H1 (cell line): ENCODE data around the gene CADPS. TPM values are rescaled to one million over a fixed set of nuclear protein-coding genes. Genes with fewer than 3 reads are reported as not detected.

ENCODE experiments used
- CTCF ChIA-PET: fragments of 300-600 bp; sonication (Branson Sonifier 250); formaldehyde crosslinking; loops from one replicate; lab custom pipeline; 2021; ENCODE audit not compliant: partially characterized antibody; lab: Charles Lee
- POLR2A ChIA-PET: fragments of 300-600 bp; sonication (Branson Sonifier 250); formaldehyde crosslinking; loops from one replicate; lab custom pipeline; 2021; ENCODE audit warnings: inconsistent platforms; ENCODE audit not compliant: partially characterized antibody; lab: Charles Lee
- DNase-seq, 2 experiments: peaks; one replicate each; pipeline versions ENCODE4 v3.0.0 to v3.0.0-alpha.2; 2010 to 2022; ENCODE audit warnings: low spot score in 2 of 2, low read depth in 1 of 2, mixed read lengths in 1 of 2
- FAIRE-seq: peaks from 2 replicates; lab custom pipeline; 2011; peaks lifted over from hg19 to GRCh38; lab: Jason Lieb, UNC
- H2AFZ ChIP-seq: 2 replicates; pipeline ENCODE4 v1.8.1; 2012; ENCODE audit warnings: low read length, inconsistent platforms
- H2AK5ac ChIP-seq: 2 replicates; pipeline ENCODE4 v1.6.1; 2013; ENCODE audit warnings: low read depth, low read length
- H2BK120ac ChIP-seq: replicated peaks from 2 replicates; pipeline ENCODE3; 2013; ENCODE audit warnings: low read depth, low read length, inconsistent platforms
- H2BK12ac ChIP-seq: 2 replicates; pipeline ENCODE4 v1.6.1; 2013; ENCODE audit warnings: low read depth, low read length
- H2BK15ac ChIP-seq: 2 replicates; pipeline ENCODE4 v1.6.1; 2013; ENCODE audit warnings: low read length
- H2BK20ac ChIP-seq: 2 replicates; pipeline ENCODE4 v1.6.1; 2013; ENCODE audit warnings: low read length
- H2BK5ac ChIP-seq: 2 replicates; pipeline ENCODE4 v1.6.1; 2013; ENCODE audit warnings: low read depth, low read length
- H3K14ac ChIP-seq: 2 replicates; pipeline ENCODE4 v1.6.1; 2013; ENCODE audit warnings: inconsistent platforms; ENCODE audit not compliant: insufficient read length
- H3K18ac ChIP-seq: 2 replicates; pipeline ENCODE4 v1.6.1; 2013; ENCODE audit warnings: low read length; ENCODE audit errors: extremely low read depth
- H3K23ac ChIP-seq: 2 replicates; pipeline ENCODE4 v1.6.1; 2013; ENCODE audit warnings: inconsistent platforms; ENCODE audit not compliant: insufficient read length
- H3K23me2 ChIP-seq: 2 replicates; pipeline ENCODE4 v1.6.1; 2013; ENCODE audit warnings: low read depth, low read length
- H3K27ac ChIP-seq: 2 replicates; pipeline ENCODE4 v1.6.1; 2011; ENCODE audit warnings: low read depth, low read length, inconsistent platforms
- H3K27me3 ChIP-seq, 4 experiments: replicated peaks in 1 of 4; 1 replicate in 1 of 4; 2 replicates in 3 of 4; pipeline versions ENCODE4 v1.6.1 to v1.8.1; 2011 to 2013; ENCODE audit warnings: low read length in 3 of 4, mild to moderate bottlenecking in 3 of 4, inconsistent platforms in 2 of 4, mixed read lengths in 2 of 4, moderate library complexity in 1 of 4; ENCODE audit not compliant: control insufficient read depth in 3 of 4, insufficient read depth in 3 of 4; ENCODE audit errors: extremely low read depth in 1 of 4
- H3K36me3 ChIP-seq, 4 experiments: 2 replicates each; pipeline versions ENCODE4 v1.6.1 to v1.8.1; 2011 to 2013; ENCODE audit warnings: mild to moderate bottlenecking in 4 of 4, low read length in 3 of 4, moderate library complexity in 2 of 4, control low read depth in 1 of 4, inconsistent platforms in 1 of 4; ENCODE audit not compliant: insufficient read depth in 4 of 4, control insufficient read depth in 2 of 4
- H3K4ac ChIP-seq: replicated peaks from 2 replicates; pipeline ENCODE3; 2013; ENCODE audit warnings: low read length, low read depth, mixed read lengths, inconsistent platforms; ENCODE audit not compliant: insufficient read length
- H3K4me1 ChIP-seq, 4 experiments: replicated peaks in 1 of 4; 1 replicate in 1 of 4; 2 replicates in 3 of 4; pipeline versions ENCODE4 v1.6.1 to v1.8.1; 2011 to 2013; ENCODE audit warnings: low read length in 3 of 4, inconsistent platforms in 2 of 4, mixed read lengths in 1 of 4; ENCODE audit not compliant: insufficient read depth in 4 of 4, control insufficient read depth in 3 of 4
- H3K4me2 ChIP-seq, 2 experiments: 2 replicates each; pipeline versions ENCODE4 v1.6.1 to v1.8.1; 2011 to 2013; ENCODE audit warnings: low read depth in 2 of 2, low read length in 2 of 2, control low read depth in 1 of 2, inconsistent platforms in 1 of 2, mild to moderate bottlenecking in 1 of 2; ENCODE audit not compliant: insufficient read depth in 1 of 2
- H3K4me3 ChIP-seq, 4 experiments: fragments of 200-600, 300-600 bp in 1 of 4; sonication (generic), shearing (Covaris generic), sonication (Bioruptor Twin) in 1 of 4; 2 replicates each; pipeline versions ENCODE4 v1.5.1 to v1.8.1; 2011 to 2016; ENCODE audit warnings: low read length in 4 of 4, low read depth in 3 of 4, control low read depth in 2 of 4, inconsistent platforms in 2 of 4, mild to moderate bottlenecking in 2 of 4, mixed read lengths in 1 of 4, moderate library complexity in 1 of 4; ENCODE audit not compliant: insufficient read depth in 2 of 4; ENCODE audit errors: extremely low read depth in 1 of 4
- H3K56ac ChIP-seq: replicated peaks from 2 replicates; pipeline ENCODE3; 2013; ENCODE audit warnings: low read depth, mild to moderate bottlenecking, mixed read lengths, low read length, inconsistent platforms; ENCODE audit not compliant: insufficient read length
- H3K79me1 ChIP-seq: 2 replicates; pipeline ENCODE4 v1.6.1; 2013; ENCODE audit warnings: low read depth, low read length, control low read depth
- H3K79me2 ChIP-seq, 2 experiments: 2 replicates each; pipeline versions ENCODE4 v1.6.1 to v1.8.1; 2012 to 2013; ENCODE audit warnings: low read length in 2 of 2, mild to moderate bottlenecking in 2 of 2, inconsistent platforms in 1 of 2; ENCODE audit not compliant: insufficient read depth in 2 of 2, control insufficient read depth in 1 of 2
- H3K9ac ChIP-seq, 4 experiments: replicated peaks in 1 of 4; 1 replicate in 1 of 4; 2 replicates in 3 of 4; pipeline versions ENCODE4 v1.6.1 to v1.8.1; 2011 to 2013; ENCODE audit warnings: low read depth in 3 of 4, low read length in 3 of 4, control low read depth in 2 of 4, mild to moderate bottlenecking in 2 of 4, moderate library complexity in 2 of 4, inconsistent platforms in 1 of 4; ENCODE audit errors: extremely low read depth in 1 of 4
- H3K9me3 ChIP-seq, 2 experiments: 2 replicates each; pipeline versions ENCODE4 v1.6.1 to v1.8.1; 2012 to 2013; ENCODE audit warnings: mild to moderate bottlenecking in 2 of 2, moderate library complexity in 2 of 2, control low read depth in 1 of 2, inconsistent platforms in 1 of 2, low read depth in 1 of 2, low read length in 1 of 2, mixed read lengths in 1 of 2; ENCODE audit not compliant: insufficient read depth in 2 of 2
- H4K20me1 ChIP-seq, 2 experiments: replicated peaks in 1 of 2; 2 replicates each; pipeline versions ENCODE3 to v1.8.1; 2011 to 2013; ENCODE audit warnings: inconsistent platforms in 2 of 2, low read length in 2 of 2, mild to moderate bottlenecking in 1 of 2; ENCODE audit not compliant: insufficient read depth in 2 of 2, control insufficient read depth in 1 of 2
- H4K5ac ChIP-seq: 2 replicates; pipeline ENCODE4 v1.6.1; 2013; ENCODE audit warnings: low read length, low read depth, mixed read lengths, inconsistent platforms; ENCODE audit not compliant: insufficient read length
- H4K8ac ChIP-seq: 2 replicates; pipeline ENCODE4 v1.8.0; 2013; ENCODE audit warnings: mild to moderate bottlenecking, moderate library complexity, low read length, inconsistent platforms; ENCODE audit not compliant: insufficient read depth; ENCODE audit errors: extremely low read depth
- H4K91ac ChIP-seq: replicated peaks from 2 replicates; pipeline ENCODE3; 2013; ENCODE audit warnings: low read length, mixed read lengths, inconsistent platforms; ENCODE audit not compliant: insufficient read length
- CEBPB ChIP-seq: IDR thresholded peaks from 2 replicates; pipeline ENCODE4 v1.6.1; 2012; ENCODE audit warnings: low read depth, low read length
- GABPA ChIP-seq: IDR thresholded peaks from 2 replicates; pipeline ENCODE4 v1.6.1; 2011; ENCODE audit warnings: mild to moderate bottlenecking, low read length, moderate library complexity, borderline replicate concordance; ENCODE audit not compliant: insufficient read depth
- TAF7 ChIP-seq: optimal IDR thresholded peaks from 2 replicates; pipeline ENCODE3; 2011; ENCODE audit warnings: low read depth, mild to moderate bottlenecking, inconsistent platforms, low read length, moderate library complexity, borderline replicate concordance
- polyA plus RNA-seq, 7 experiments: library from polyadenylated mRNA; depleted of rRNA in 3 of 7; stranded (reverse) in 5 of 7; unstranded in 2 of 7; fragments of >200 nt in 5 of 7; fragments of 200-250 nt in 2 of 7; gene quantifications; 1 replicate in 5 of 7; 2 replicates in 1 of 7; 4 replicates in 1 of 7; pipeline versions ENCODE4 v1.2.1 to v1.2.3, GENCODE V29; 2011 to 2013; ENCODE audit warnings: missing spikeins in 2 of 7, mixed read lengths in 2 of 7
- total RNA-seq: library from RNA; stranded (reverse); fragmentation: NEBNext Ultra II Directional; extraction: Animal tissue kit (Norgen Biotek cat#: 25700); gene quantifications from 2 replicates; pipeline ENCODE4 v1.2.1, GENCODE V29; 2021

Gene CADPS
- total and polyA plus RNA-seq, 2 of the 8 experiments (the other 6 are each of a cell fraction or from before 2014, with no cell fraction given): 7.1 to 10.2 TPM

GRCh38 chr3:62811119-62811518 is 64.1 kb downstream of the CADPS start:
- no peak overlapping the region for H2AK5ac ChIP-seq
- H4K20me1 ChIP-seq: no peaks in the 10 kb centered on the region
- H2AFZ ChIP-seq: no peak overlapping the region
- no peak overlapping the region for H3K4me3 ChIP-seq
- no peak overlapping the region for H2BK5ac ChIP-seq
- H3K9ac ChIP-seq: no peak overlapping the region
- H2BK120ac ChIP-seq: no peak overlapping the region
- H3K23me2 ChIP-seq: no peaks in the 10 kb centered on the region; the same call in 1 of the 2 replicates
- no peak overlapping the region for H3K4ac ChIP-seq
- H3K18ac ChIP-seq: no peak overlapping the region
- no peaks in the 10 kb centered on the region for H3K79me2 ChIP-seq
- no peak overlapping the region for H4K91ac ChIP-seq
- no peaks in the 10 kb centered on the region for H3K79me1 ChIP-seq
- no peak overlapping the region for H3K14ac ChIP-seq
- CTCF ChIA-PET: interaction anchor here (0.6 to 4.7 kb wide), 8 partner anchors 10 to 383 kb away, joined by 3 to 33 read pairs (median 4); no protein-coding TSS in a partner anchor
- H3K23ac ChIP-seq: no peak overlapping the region
- FAIRE-seq (no peak), DNase-seq (no peak)
- no peak overlapping the region for H3K56ac ChIP-seq
- H3K4me1 ChIP-seq: peaks cover 0 to 3% (median 0%) of the 10 kb centered on the region in 4 experiments; a peak in 1 of 7 replicates
- H4K8ac ChIP-seq: no peak overlapping the region
- H3K4me2 ChIP-seq: no peak overlapping the region
- no peaks in the 10 kb centered on the region for H3K9me3 ChIP-seq
- no peak overlapping the region for H3K27ac ChIP-seq
- H4K5ac ChIP-seq: no peak overlapping the region
- no peak overlapping the region for H2BK15ac ChIP-seq
- H2BK12ac ChIP-seq: no peak overlapping the region
- no peak overlapping the region for H2BK20ac ChIP-seq
- POLR2A ChIA-PET: no interaction called here
- no peaks in the 10 kb centered on the region for H3K36me3 ChIP-seq
- no peaks in the 10 kb centered on the region for H3K27me3 ChIP-seq
- TF ChIP-seq CEBPB (peak; percentile 59; the same call in 1 of the 2 replicates), TAF7 (no peak), GABPA (no peak)
